Activated CD4-positive, alpha-beta memory T cell treated with anti-CD3 and anti-CD28 coated beads for 36 hours (primary cell): ENCODE results near the gene PDZD2. TPM values are rescaled to one million over a fixed set of nuclear protein-coding genes. Genes with fewer than 3 reads are reported as not detected.

Experiments used
- CTCF ChIA-PET: fragments of 350-600 bp; sonication (Branson Sonifier 250); formaldehyde crosslinking; loops from one replicate; lab custom pipeline; 2021; ENCODE audit warnings: antibody characterized with exemption, inconsistent platforms; lab: Charles Lee
- POLR2A ChIA-PET: fragments of 350-600 bp; sonication (Branson Sonifier 250); formaldehyde crosslinking; loops from one replicate; lab custom pipeline; 2021; ENCODE audit warnings: antibody characterized with exemption; lab: Charles Lee
- DNase-seq: peaks from one replicate; pipeline ENCODE4 v3.0.0-alpha.2; 2020
- H3K27ac Mint-ChIP-seq: one replicate; pipeline ENCODE4 v1.8.0; 2021; ENCODE audit warnings: mixed read lengths
- H3K27me3 Mint-ChIP-seq: one replicate; pipeline ENCODE4 v1.8.0; 2021; ENCODE audit warnings: mixed read lengths
- H3K36me3 Mint-ChIP-seq: one replicate; pipeline ENCODE4 v1.8.0; 2021; ENCODE audit warnings: mixed read lengths
- H3K4me1 Mint-ChIP-seq: one replicate; pipeline ENCODE4 v1.8.0; 2021; ENCODE audit warnings: low read depth, mixed read lengths
- H3K4me3 Mint-ChIP-seq: one replicate; pipeline ENCODE4 v1.8.0; 2021; ENCODE audit warnings: mild to moderate bottlenecking, mixed read lengths
- H3K9me3 Mint-ChIP-seq: one replicate; pipeline ENCODE4 v1.8.0; 2021; ENCODE audit warnings: mixed read lengths
- intact Hi-C: fragments of 100-400 bp; cut with micrococcal nuclease; formaldehyde crosslinking; loops from one replicate; pipeline ENCODE4 v1.15.1; 2023
- microRNA-seq: library from miRNA; unstranded; fragments of <30 nt; microRNA quantifications from one replicate; pipeline ENCODE4 v1.2.0, GENCODE V29; 2022; ENCODE audit warnings: borderline number of aligned reads, borderline microRNAs expressed, borderline replicate concordance
- total RNA-seq, 2 experiments: library from RNA; stranded (reverse); gene quantifications; one replicate each; pipeline ENCODE4 v1.2.3, GENCODE V29; 2021

The PDZD2 gene
- total RNA-seq, 2 experiments from 2014 or later: not detected

GRCh38 chr5:32155211-32155610, 516.3 kb downstream of the PDZD2 start:
- intact Hi-C loops: no loop called here
- Mint-ChIP-seq H3K9me3 (no peaks in the 10 kb centered on the region), H3K27me3 (no peaks in the 10 kb centered on the region), H3K4me3 (no peak overlapping the region), H3K36me3 (peaks cover 8% of the 10 kb centered on the region), H3K4me1 (peaks cover 39% of the 10 kb centered on the region), H3K27ac (no peak overlapping the region)
- ChIA-PET POLR2A (interaction anchor here (0.6 kb wide), 1 partner anchor 17 kb away, joined by 3 read pairs; no protein-coding TSS in a partner anchor), CTCF (no interaction called here)
- DNase-seq: no peak

- Mint-ChIP-seq H3K27me3 (no peaks in the 10 kb centered on the region), H3K4me1 (peaks cover 44% of the 10 kb centered on the region), H3K9me3 (no peaks in the 10 kb centered on the region), H3K36me3 (peaks cover 16% of the 10 kb centered on the region), H3K27ac (no peak overlapping the region), H3K4me3 (no peak overlapping the region)
- no peak for DNase-seq
- ChIA-PET POLR2A (interaction anchor here (1.2 kb wide), 1 partner anchor 15 kb away, joined by 4 read pairs; no protein-coding TSS in a partner anchor), CTCF (no interaction called here)
- intact Hi-C loops: no loop called here
Measured at GRCh38 chr5:32156635-32157034, 517.7 kb downstream of the PDZD2 start.

GRCh38 chr5:32157078-32157477, 518.1 kb downstream of the PDZD2 start:
- Mint-ChIP-seq H3K27me3 (no peaks in the 10 kb centered on the region), H3K27ac (no peak overlapping the region), H3K36me3 (peaks cover 14% of the 10 kb centered on the region), H3K4me3 (no peak overlapping the region), H3K9me3 (no peaks in the 10 kb centered on the region), H3K4me1 (peaks cover 41% of the 10 kb centered on the region)
- CTCF ChIA-PET: no interaction called here
- DNase-seq: no peak
- POLR2A ChIA-PET: interaction anchor here (1.2 kb wide), 1 partner anchor 15 kb away, joined by 4 read pairs; no protein-coding TSS in a partner anchor
- intact Hi-C loops: no loop called here

GRCh38 chr5:32158679-32158975, 519.7 kb downstream of the PDZD2 start:
- no peaks in the 10 kb centered on the region for H3K27me3 Mint-ChIP-seq
- CTCF ChIA-PET: no interaction called here
- POLR2A ChIA-PET: no interaction called here

GRCh38 chr5:32159328-32160072, 520.6 kb downstream of the PDZD2 start:
- H3K4me1 Mint-ChIP-seq: peaks cover 37% of the 10 kb centered on the region
- intact Hi-C loops: no loop called here
- peaks cover 18% of the 10 kb centered on the region for H3K36me3 Mint-ChIP-seq
- ChIA-PET POLR2A (no interaction called here), CTCF (interaction anchor here (0.8 kb wide), 1 partner anchor 17 kb away, joined by 4 read pairs; no protein-coding TSS in a partner anchor)
- no peak for DNase-seq
- no peaks in the 10 kb centered on the region for H3K9me3 Mint-ChIP-seq
- no peaks in the 10 kb centered on the region for H3K27me3 Mint-ChIP-seq
- H3K4me3 Mint-ChIP-seq: no peak overlapping the region
- no peak overlapping the region for H3K27ac Mint-ChIP-seq

More at GRCh38 chr5:32158679-32158975, 519.7 kb downstream of the PDZD2 start:
- DNase-seq: no peak
- H3K36me3 Mint-ChIP-seq: peaks cover 14% of the 10 kb centered on the region
- no peak overlapping the region for H3K4me3 Mint-ChIP-seq
- intact Hi-C loops: no loop called here
- H3K9me3 Mint-ChIP-seq: no peaks in the 10 kb centered on the region
- no peak overlapping the region for H3K27ac Mint-ChIP-seq
- peaks cover 37% of the 10 kb centered on the region for H3K4me1 Mint-ChIP-seq

- no peak overlapping the region for H3K27ac Mint-ChIP-seq
- CTCF ChIA-PET: no interaction called here
Measured at GRCh38 chr5:32160228-32160627, 521.3 kb downstream of the PDZD2 start.

More at GRCh38 chr5:32160228-32160627, 521.3 kb downstream of the PDZD2 start:
- DNase-seq: no peak
- no peaks in the 10 kb centered on the region for H3K9me3 Mint-ChIP-seq
- POLR2A ChIA-PET: no interaction called here
- H3K36me3 Mint-ChIP-seq: peaks cover 17% of the 10 kb centered on the region
- H3K27me3 Mint-ChIP-seq: no peaks in the 10 kb centered on the region
- H3K4me1 Mint-ChIP-seq: peaks cover 36% of the 10 kb centered on the region
- H3K4me3 Mint-ChIP-seq: no peak overlapping the region
- intact Hi-C loops: no loop called here

Small RNA genes lying within 50 kb of the gene (microRNA-seq; reads per million reads assigned to microRNA genes)
- not detected for gene MIR4279

Other genes with a start within 250 kb of the PDZD2 start
- gene DROSHA, start 107.0 kb upstream of the PDZD2 start, total RNA-seq: 10 to 100 TPM; 59.6 to 66.1 TPM
- gene C5orf22, start 106.8 kb upstream of the PDZD2 start, total RNA-seq: 10 to 100 TPM; 25.1 to 29.0 TPM